HEK293 (cell line): ENCODE data around the gene FREM1.

Experiments used
- CTCF ChIA-PET: fragments of 350-600 bp; formaldehyde crosslinking; extraction: SDS; loops from one replicate; lab custom pipeline; 2021; ENCODE audit warnings: antibody characterized with exemption; lab: Yijun Ruan, JAX
- POLR2A ChIA-PET: fragments of 300-600 bp; formaldehyde crosslinking; extraction: SDS; loops from one replicate; lab custom pipeline; 2020; ENCODE audit warnings: antibody characterized with exemption, inconsistent platforms; lab: Yijun Ruan, JAX
- H3K27ac ChIP-seq: fragments of 200-500 bp; sonication (Bioruptor generic); 2 replicates; pipeline ENCODE4 v1.5.1; 2014; ENCODE audit warnings: low read depth, low read length, control low read depth, inconsistent platforms; ENCODE audit errors: extremely low read depth
- H3K36me3 ChIP-seq, 2 experiments: fragments of 200-500 bp in 1 of 2; sonication (Bioruptor generic) in 1 of 2; 1 replicate in 1 of 2; 2 replicates in 1 of 2; pipeline ENCODE4 v1.5.1; 2014 to 2017; ENCODE audit warnings: inconsistent platforms in 2 of 2, low read length in 2 of 2; ENCODE audit not compliant: control insufficient read depth in 2 of 2, insufficient read depth in 1 of 2
- H3K4me1 ChIP-seq: fragments of 200-500 bp; sonication (Bioruptor generic); 2 replicates; pipeline ENCODE4 v1.5.1; 2014; ENCODE audit warnings: mild to moderate bottlenecking, low read length, inconsistent platforms; ENCODE audit not compliant: control insufficient read depth, insufficient read depth
- H3K4me3 ChIP-seq: 2 replicates; pipeline ENCODE4 v1.5.1; 2011; ENCODE audit warnings: low read depth, mild to moderate bottlenecking, control low read depth, low read length, moderate library complexity
- H3K9me3 ChIP-seq: fragments of 200-500 bp; sonication (Bioruptor generic); 2 replicates; pipeline ENCODE4 v1.5.1; 2014; ENCODE audit warnings: low read depth, low read length, inconsistent platforms; ENCODE audit not compliant: control insufficient read depth, insufficient read depth
- GLI4 ChIP-seq: fragments of 450-650 bp; formaldehyde crosslinking; IDR thresholded peaks from 2 replicates; pipeline ENCODE4 v1.5.1; 2016; ENCODE audit warnings: missing biosample characterization, missing genetic modification characterization
- MEIS1 ChIP-seq: sonication (generic); formaldehyde crosslinking; IDR thresholded peaks from 2 replicates; pipeline ENCODE4 v1.8.1; 2022; ENCODE audit warnings: missing genetic modification reagents, mild to moderate bottlenecking, borderline replicate concordance
- PRDM6 ChIP-seq: fragments of 450-650 bp; formaldehyde crosslinking; IDR thresholded peaks from 2 replicates; pipeline ENCODE4 v1.5.1; 2017; ENCODE audit warnings: missing biosample characterization, missing genetic modification characterization
- TRIM28 ChIP-seq: IDR thresholded peaks from 2 replicates; pipeline ENCODE4 v1.6.1; 2011; ENCODE audit warnings: low read length, control low read depth, borderline replicate concordance
- ZBTB1 ChIP-seq: fragments of 450-650 bp; formaldehyde crosslinking; IDR thresholded peaks from 2 replicates; pipeline ENCODE4 v1.5.1; 2016; ENCODE audit warnings: missing biosample characterization, missing genetic modification characterization
- ZBTB49 ChIP-seq: fragments of 450-650 bp; formaldehyde crosslinking; IDR thresholded peaks from 2 replicates; pipeline ENCODE4 v1.5.1; 2016; ENCODE audit warnings: missing biosample characterization, missing genetic modification characterization, low read depth
- ZFP37 ChIP-seq: fragments of 450-650 bp; formaldehyde crosslinking; IDR thresholded peaks from 2 replicates; pipeline ENCODE4 v1.5.1; 2016; ENCODE audit warnings: missing biosample characterization, missing genetic modification characterization
- ZFP41 ChIP-seq: fragments of 450-650 bp; formaldehyde crosslinking; IDR thresholded peaks from 2 replicates; pipeline ENCODE4 v1.5.1; 2016; ENCODE audit warnings: missing biosample characterization, missing genetic modification characterization, borderline replicate concordance
- ZFP69B ChIP-seq: fragments of 450-650 bp; formaldehyde crosslinking; IDR thresholded peaks from 2 replicates; pipeline ENCODE4 v1.5.1; 2016; ENCODE audit warnings: missing biosample characterization, missing genetic modification characterization
- ZIC2 ChIP-seq: fragments of 450-650 bp; formaldehyde crosslinking; IDR thresholded peaks from 2 replicates; pipeline ENCODE4 v1.5.1; 2016; ENCODE audit warnings: missing biosample characterization, missing genetic modification characterization
- ZNF138 ChIP-seq: fragments of 450-650 bp; formaldehyde crosslinking; IDR thresholded peaks from 2 replicates; pipeline ENCODE4 v1.5.1; 2016; ENCODE audit warnings: missing biosample characterization, missing genetic modification characterization, borderline replicate concordance
- ZNF140 ChIP-seq: fragments of 450-650 bp; formaldehyde crosslinking; IDR thresholded peaks from 2 replicates; pipeline ENCODE4 v1.5.1; 2016; ENCODE audit warnings: missing biosample characterization, missing genetic modification characterization
- ZNF18 ChIP-seq: fragments of 450-650 bp; formaldehyde crosslinking; IDR thresholded peaks from 2 replicates; pipeline ENCODE4 v1.5.1; 2016; ENCODE audit warnings: missing biosample characterization, missing genetic modification characterization
- ZNF214 ChIP-seq: fragments of 450-650 bp; formaldehyde crosslinking; IDR thresholded peaks from 2 replicates; pipeline ENCODE4 v1.5.1; 2017; ENCODE audit warnings: missing biosample characterization, mild to moderate bottlenecking, missing genetic modification characterization, borderline replicate concordance
- ZNF266 ChIP-seq: fragments of 450-650 bp; formaldehyde crosslinking; IDR thresholded peaks from 2 replicates; pipeline ENCODE4 v1.5.1; 2016; ENCODE audit warnings: missing biosample characterization, missing genetic modification characterization, low read depth
- ZNF521 ChIP-seq: fragments of 450-650 bp; formaldehyde crosslinking; IDR thresholded peaks from 2 replicates; pipeline ENCODE4 v1.5.1; 2017; ENCODE audit warnings: missing biosample characterization, mild to moderate bottlenecking, missing genetic modification characterization
- ZNF560 ChIP-seq: fragments of 450-650 bp; formaldehyde crosslinking; IDR thresholded peaks from 2 replicates; pipeline ENCODE4 v1.5.1; 2017; ENCODE audit warnings: missing biosample characterization, missing genetic modification characterization, borderline replicate concordance
- ZNF654 ChIP-seq: fragments of 450-650 bp; formaldehyde crosslinking; IDR thresholded peaks from 2 replicates; pipeline ENCODE4 v1.5.1; 2016; ENCODE audit warnings: low read depth, missing biosample characterization, missing genetic modification characterization
- ZNF660 ChIP-seq: fragments of 450-650 bp; IDR thresholded peaks from 2 replicates; pipeline ENCODE4 v1.5.1; 2018; ENCODE audit warnings: missing biosample characterization, mild to moderate bottlenecking, missing genetic modification characterization
- ZNF664 ChIP-seq: fragments of 450-650 bp; formaldehyde crosslinking; IDR thresholded peaks from 2 replicates; pipeline ENCODE4 v1.5.1; 2016; ENCODE audit warnings: missing biosample characterization, missing genetic modification characterization
- ZNF791 ChIP-seq: fragments of 450-650 bp; formaldehyde crosslinking; IDR thresholded peaks from 2 replicates; pipeline ENCODE4 v1.5.1; 2016; ENCODE audit warnings: missing biosample characterization, missing genetic modification characterization
- ZNF792 ChIP-seq: fragments of 450-650 bp; formaldehyde crosslinking; IDR thresholded peaks from 2 replicates; pipeline ENCODE4 v1.5.1; 2016; ENCODE audit warnings: missing biosample characterization, missing genetic modification characterization
- ZSCAN30 ChIP-seq: fragments of 450-650 bp; IDR thresholded peaks from 2 replicates; pipeline ENCODE4 v1.5.1; 2018; ENCODE audit warnings: missing biosample characterization, mild to moderate bottlenecking, missing genetic modification characterization, moderate library complexity
- ZXDB ChIP-seq: fragments of 450-650 bp; formaldehyde crosslinking; IDR thresholded peaks from 2 replicates; pipeline ENCODE4 v1.5.1; 2016; ENCODE audit warnings: missing biosample characterization, missing genetic modification characterization
- TF ChIP-seq, protein P1 (sequence below): fragments of 450-650 bp; formaldehyde crosslinking; IDR thresholded peaks from 2 replicates; pipeline ENCODE4 v1.5.1; 2016; ENCODE audit warnings: missing biosample characterization, missing genetic modification characterization

FREM1 gene

GRCh38 chr9:14715102-14715501, 195.1 kb downstream of the FREM1 start:
- Histone ChIP-seq H3K4me3 (no peak overlapping the region), H3K4me1 (no peaks in the 10 kb centered on the region), H3K36me3 (no peaks in the 10 kb centered on the region), H3K27ac (no peak overlapping the region), H3K9me3 (no peaks in the 10 kb centered on the region)
- TF ChIP-seq ZNF138 (tag by site-specific recombination) (no peak), ZNF792 (tag by site-specific recombination) (no peak), ZBTB49 (tag by site-specific recombination) (no peak), ZFP41 (tag by site-specific recombination) (no peak), ZNF654 (tag by site-specific recombination) (no peak), ZNF664 (tag by site-specific recombination) (no peak), ZNF560 (tag by site-specific recombination) (no peak), ZNF140 (tag by site-specific recombination) (no peak), ZNF18 (tag by site-specific recombination) (no peak), ZNF214 (no peak), ZFP37 (tag by site-specific recombination) (no peak), ZNF521 (no peak)
- ChIA-PET CTCF (no interaction called here), POLR2A (no interaction called here)

GRCh38 chr9:14713187-14713767, 197.0 kb downstream of the FREM1 start:
- TF ChIP-seq ZSCAN30 (tag by site-specific recombination) (no peak), ZFP69B (tag by site-specific recombination) (no peak)
- Histone ChIP-seq H3K27ac (no peak overlapping the region), H3K4me1 (no peaks in the 10 kb centered on the region), H3K4me3 (no peak overlapping the region), H3K9me3 (no peaks in the 10 kb centered on the region), H3K36me3 (no peaks in the 10 kb centered on the region)
- ChIA-PET CTCF (interaction anchor here (0.6 kb wide), 1 partner anchor 42 kb away, joined by 3 read pairs; no protein-coding TSS in a partner anchor), POLR2A (no interaction called here)

- CTCF ChIA-PET: interaction anchor here (1.6 kb wide), 1 partner anchor 58 kb away, joined by 6 read pairs; no protein-coding TSS in a partner anchor
- no peak overlapping the region for H3K4me3 ChIP-seq
- no peaks in the 10 kb centered on the region for H3K36me3 ChIP-seq
- no peaks in the 10 kb centered on the region for H3K4me1 ChIP-seq
- TF ChIP-seq, protein P1, sequence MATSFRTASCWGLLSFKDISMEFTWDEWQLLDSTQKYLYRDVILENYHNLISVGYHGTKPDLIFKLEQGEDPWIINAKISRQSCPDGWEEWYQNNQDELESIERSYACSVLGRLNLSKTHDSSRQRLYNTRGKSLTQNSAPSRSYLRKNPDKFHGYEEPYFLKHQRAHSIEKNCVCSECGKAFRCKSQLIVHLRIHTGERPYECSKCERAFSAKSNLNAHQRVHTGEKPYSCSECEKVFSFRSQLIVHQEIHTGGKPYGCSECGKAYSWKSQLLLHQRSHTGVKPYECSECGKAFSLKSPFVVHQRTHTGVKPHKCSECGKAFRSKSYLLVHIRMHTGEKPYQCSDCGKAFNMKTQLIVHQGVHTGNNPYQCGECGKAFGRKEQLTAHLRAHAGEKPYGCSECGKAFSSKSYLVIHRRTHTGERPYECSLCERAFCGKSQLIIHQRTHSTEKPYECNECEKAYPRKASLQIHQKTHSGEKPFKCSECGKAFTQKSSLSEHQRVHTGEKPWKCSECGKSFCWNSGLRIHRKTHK: no peak
- TF ChIP-seq ZNF791 (tag by site-specific recombination): no peak
- no peak for TF ChIP-seq GLI4
- TF ChIP-seq TRIM28: no peak
- TF ChIP-seq ZXDB: no peak
- TF ChIP-seq ZNF792 (tag by site-specific recombination): no peak
- TF ChIP-seq MEIS1 (CRISPR knock-in tag): no peak
- no peak for TF ChIP-seq PRDM6 (tag by site-specific recombination)
- no peak for TF ChIP-seq ZNF660 (tag by site-specific recombination)
- TF ChIP-seq ZBTB1 (tag by site-specific recombination): no peak
- no peak for TF ChIP-seq ZIC2 (tag by site-specific recombination)
- TF ChIP-seq ZNF266: no peak
- no peak overlapping the region for H3K27ac ChIP-seq
- H3K9me3 ChIP-seq: no peaks in the 10 kb centered on the region
- POLR2A ChIA-PET: no interaction called here
Measured at GRCh38 chr9:14710804-14711203, 199.4 kb downstream of the FREM1 start.
